Measurements from ENCODE around the gene RYR2.
"Not testable (repeated sequence)": the region's sequence is repeated elsewhere in the genome, so short reads cannot be mapped to it uniquely, and the experiment has no call there.

Gene RYR2

DNA sequence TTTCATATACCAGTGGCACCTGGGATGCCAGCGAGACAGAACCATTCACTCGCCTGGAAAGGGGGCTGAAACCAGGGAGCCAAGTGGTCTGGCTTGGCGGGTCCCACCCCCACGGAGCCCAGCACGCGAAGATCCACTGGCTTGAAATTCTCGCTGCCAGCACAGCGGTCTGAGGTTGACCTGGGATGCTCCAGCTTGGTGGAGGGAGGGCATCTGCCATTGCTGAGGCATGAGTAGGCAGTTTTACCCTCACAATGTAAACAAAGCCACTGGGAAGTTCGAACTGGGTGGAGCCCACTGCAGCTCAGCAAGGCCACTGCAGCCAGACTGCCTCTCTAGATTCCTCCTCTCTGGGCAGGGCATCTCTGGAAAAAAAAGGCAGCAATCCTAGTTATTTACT, 778.6 kb downstream of the RYR2 start:
- not testable (repeated sequence) for DNase-seq

DNA sequence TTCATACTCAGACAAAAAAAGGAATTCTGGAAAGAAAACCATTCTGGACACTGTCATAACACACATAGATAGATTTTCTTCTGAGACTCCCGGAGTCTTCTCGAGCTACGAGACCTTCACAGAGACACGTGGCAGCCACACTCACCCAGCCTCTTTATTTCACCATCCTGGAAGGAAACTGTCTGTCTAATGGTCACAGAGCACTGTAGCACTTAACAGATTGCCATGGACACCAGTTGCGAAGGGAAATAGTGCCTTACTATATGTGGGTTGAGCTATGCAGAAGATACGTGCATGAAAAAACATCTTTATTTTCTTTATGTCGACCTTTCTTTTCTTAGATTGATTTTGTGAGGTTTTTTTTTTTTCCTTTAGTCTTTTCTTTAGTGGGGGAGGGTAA, 790.9 kb downstream of the RYR2 start:
- DNase-seq, result no peak

DNA sequence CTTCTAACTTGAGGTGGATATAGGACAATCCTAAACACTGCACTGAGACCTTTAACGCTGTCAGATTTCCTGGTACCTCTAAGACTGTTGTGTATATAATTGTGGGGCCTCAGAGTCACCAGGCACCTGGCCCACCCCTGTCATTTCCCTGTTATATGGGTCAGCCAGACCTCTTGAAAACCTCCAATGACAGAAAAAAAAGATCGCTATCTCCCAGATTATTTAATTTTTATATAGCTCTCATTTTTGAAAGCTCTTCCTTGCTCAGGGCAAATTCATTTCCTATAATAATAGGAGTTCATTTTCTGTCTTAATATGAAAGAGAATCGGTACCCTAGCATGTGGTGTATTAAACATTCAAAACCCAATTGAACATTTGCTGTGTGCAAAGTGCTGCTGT, 792.1 kb downstream of the RYR2 start:
- DNase-seq, result no peak

DNA sequence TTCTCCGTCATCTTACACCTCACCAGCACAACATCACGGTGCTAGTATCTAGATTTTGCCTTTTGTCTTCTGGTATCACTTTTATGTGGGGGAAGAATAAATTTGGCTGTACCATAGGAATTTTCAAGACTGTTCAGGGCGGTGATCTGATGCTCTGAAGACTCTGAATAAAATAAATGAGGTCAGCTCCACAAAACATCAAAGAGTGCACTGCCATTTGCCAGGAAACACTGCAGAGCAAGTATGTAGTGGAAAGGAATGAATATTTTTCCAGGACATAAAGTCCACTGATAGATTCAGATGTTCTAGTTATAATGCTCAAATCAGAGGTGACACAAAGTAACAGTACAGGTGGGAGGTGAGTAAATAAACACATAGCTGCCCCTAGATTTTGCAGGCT, 792.5 kb downstream of the RYR2 start:
- DNase-seq, result no peak

DNA sequence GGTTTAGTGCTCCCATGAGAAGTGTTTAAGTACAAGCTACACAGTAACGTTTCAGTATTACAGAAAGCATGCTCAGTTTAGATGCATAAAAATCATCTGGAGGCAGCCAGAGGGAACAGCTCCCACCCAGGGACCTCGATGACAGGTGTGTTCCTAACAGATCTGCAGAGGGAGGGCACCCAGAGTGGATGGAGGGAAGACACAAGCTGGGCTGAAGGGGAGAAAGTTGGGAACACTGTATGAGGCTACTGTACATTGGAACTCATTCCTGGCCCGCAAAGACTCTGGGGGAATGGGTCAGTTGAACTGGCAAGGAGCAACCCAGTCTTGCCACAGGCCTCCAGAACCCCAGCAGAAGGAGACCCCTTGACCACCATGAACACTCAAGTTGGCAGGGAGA, 796.3 kb downstream of the RYR2 start:
- no peak for DNase-seq

DNA sequence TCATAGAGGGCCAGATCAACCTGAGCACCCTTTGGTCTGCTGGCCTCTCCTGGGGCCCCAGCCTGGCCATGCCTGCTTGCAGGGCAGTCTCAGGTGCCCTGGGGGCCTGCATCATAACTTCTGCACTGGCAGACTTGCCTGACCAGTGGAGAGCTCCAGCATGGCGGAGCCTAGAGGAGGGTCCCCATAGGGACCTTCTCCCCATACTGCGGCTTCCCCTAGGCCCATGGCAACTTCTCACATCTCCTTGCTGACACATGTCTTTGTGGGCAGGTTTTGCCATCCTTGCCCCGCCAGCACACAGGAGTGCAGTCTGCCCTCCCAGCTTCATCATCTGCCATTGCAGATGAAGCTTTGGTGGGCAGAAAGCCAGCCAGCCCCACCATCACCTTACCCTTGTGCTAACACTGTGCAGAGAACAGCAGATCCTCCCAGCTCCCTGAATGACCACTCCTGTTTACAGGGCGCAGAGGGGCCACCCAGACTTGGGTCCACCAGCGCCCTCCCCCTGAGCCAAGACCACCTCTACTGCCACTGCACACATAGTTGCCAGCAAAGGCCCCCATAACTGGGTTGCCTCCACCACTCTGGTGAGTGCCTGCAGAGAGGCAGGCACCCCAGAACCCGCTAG, 797.0 kb downstream of the RYR2 start:
- no peak for DNase-seq

DNA sequence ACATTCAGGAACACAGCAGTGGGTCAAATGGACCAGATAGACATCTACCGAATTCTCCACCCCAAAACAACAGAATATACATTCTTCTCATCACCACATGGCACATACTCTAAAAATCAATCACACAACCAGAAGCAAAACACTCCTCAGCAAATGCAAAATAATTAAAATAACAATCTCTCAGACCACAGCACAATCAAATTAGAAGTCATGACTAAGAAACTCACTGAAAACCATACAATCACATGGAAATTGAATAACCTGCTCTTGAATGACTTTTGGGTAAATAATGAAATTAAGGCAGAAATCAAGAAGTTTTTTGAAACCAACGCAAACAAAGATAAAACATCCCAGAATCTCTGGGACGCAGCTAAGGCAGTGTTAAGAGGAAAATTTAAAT, 799.5 kb downstream of the RYR2 start:
- DNase-seq, result no peak

DNA sequence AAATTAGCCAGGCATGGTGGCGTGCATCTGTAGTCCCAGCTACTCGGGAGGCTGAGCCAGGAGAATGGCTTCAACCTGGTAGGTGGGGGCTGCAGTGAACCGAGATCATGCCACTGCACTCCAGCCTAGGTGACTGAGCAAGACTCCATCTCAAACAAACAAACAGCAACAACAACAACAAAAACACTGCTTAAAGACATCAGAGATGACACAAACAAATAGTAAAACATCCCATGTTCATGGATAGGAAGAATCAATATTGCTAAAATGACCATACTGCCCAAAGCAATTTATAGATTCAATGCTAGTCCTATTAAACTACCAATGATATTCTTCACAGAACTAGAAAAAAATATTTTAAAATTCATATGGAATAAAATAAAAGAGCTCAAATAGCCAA, 801.5 kb downstream of the RYR2 start:
- not testable (repeated sequence) for DNase-seq

DNA sequence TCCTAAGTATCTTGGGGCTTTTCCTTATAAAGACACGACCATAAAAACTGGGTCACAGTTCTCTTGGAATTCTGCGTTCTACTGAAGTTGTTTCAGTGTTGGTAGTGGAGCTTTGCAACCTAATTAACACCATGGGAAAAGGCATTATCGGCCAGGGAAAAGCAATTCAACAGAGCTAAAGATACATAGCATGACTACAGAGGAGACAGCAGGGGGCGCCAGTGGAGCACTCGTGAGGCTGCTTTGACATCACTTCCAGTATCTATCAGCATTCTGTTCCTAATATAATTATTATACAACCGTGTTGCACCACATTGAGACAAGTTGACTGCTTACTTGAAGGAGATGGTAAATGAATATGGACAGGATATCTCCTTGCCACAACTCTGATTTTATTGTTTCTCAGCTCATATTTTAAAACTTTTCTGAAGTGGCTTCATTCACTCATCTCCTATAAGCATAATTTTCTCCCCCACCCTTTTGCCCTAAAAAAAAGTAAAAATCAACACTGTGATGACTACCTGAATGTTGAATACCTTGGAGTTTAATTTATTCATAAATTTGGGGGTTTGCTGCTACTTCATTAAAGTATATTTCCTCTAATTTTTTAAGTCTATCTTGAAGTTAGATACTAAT, 809.3 kb downstream of the RYR2 start:
- no peak for DNase-seq

DNA sequence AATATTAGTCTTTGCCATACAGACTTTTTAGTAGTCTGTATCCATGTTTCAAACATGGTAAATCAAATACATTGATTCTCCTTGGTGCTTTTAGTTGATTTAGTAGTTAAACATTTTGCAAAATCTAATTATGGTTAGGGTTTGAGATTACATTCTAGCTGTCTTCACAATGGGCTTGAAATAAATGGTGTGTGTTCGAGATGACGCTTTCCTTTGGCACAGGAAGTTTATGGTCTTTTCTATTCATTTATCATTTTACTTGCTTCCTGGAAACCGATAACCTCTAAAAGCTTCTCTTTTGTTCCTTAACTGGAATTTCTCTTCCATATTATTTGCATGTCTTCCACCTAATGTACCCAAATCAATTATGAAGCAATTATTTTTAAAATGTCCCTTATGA, 810.4 kb downstream of the RYR2 start:
- DNase-seq, result no peak

DNA sequence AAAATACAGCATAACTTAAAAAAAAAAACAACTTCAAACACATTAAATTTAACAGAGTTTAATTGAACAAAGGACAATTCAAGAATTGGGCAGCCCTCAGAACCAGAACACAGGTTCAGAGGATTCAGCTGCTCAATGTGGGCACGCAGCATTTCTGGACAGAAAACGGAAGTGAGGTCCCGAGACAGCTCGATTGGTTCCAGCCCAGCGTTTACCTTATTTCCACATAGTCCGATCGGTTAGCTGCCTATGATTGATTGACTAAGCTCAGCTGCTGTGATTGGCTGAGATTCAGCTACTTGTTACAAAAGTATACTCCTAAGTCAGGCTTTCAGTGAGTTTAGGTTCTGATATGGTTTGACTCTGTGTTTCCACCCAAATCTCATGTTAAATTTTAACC, 815.5 kb downstream of the RYR2 start:
- no peak for DNase-seq

DNA sequence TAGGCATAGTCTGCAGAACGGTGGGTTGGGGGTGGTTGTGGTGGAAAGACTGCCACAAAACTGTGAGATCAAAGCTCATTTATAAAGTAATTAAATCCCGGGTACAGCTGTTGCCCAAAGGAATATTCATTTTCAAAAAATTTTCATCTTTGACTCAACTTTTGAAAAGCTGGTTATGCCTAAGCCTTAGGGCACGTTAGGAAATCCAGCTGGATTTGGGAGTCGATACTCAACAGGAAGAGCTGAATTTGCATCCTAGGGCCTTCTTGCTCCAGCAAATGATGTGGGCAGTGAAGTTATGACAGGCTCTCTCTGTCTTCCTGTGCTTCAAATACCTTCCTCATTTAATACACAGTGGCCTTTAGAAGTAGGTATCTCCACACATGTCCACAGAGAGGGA, 817.0 kb downstream of the RYR2 start:
- DNase-seq, result no peak

DNA sequence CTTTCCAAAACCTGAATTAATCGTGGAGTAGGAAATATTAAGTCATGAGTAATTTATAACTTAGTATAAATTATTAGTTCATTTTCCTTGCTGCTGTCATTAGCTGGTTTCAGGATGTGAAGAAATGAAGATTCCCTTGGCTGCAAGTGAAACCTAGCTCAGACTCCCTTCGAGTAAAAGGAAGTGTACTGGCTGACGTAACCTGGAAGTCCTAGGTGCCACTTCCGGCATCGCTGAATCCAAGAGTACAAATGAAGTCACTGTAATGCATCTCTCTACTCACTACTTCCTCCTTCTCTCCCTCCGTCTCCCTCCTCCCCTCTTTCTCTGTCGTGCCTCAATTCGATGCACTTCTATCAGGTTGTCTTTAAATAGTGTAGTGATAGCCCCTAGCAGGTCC, 820.0 kb downstream of the RYR2 start:
- DNase-seq, result no peak

DNA sequence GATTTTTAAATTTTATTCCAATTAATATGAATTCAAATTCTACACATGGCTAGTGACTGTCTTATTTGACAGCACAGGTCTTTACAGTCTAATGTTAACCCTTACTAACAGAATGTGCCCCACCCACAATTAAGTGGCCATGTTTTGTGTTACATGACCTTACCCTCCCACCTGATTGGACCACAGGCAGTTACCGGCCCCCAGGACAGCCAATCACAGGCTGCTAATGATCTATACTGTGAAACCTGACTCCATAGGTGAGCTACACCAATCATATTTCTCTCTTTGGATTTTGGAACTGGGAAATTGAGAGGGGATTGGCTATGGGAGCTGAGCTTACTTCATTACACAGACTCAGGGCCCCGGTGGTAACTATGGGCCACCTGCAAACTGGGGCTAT, 821.2 kb downstream of the RYR2 start:
- no peak for DNase-seq

DNA sequence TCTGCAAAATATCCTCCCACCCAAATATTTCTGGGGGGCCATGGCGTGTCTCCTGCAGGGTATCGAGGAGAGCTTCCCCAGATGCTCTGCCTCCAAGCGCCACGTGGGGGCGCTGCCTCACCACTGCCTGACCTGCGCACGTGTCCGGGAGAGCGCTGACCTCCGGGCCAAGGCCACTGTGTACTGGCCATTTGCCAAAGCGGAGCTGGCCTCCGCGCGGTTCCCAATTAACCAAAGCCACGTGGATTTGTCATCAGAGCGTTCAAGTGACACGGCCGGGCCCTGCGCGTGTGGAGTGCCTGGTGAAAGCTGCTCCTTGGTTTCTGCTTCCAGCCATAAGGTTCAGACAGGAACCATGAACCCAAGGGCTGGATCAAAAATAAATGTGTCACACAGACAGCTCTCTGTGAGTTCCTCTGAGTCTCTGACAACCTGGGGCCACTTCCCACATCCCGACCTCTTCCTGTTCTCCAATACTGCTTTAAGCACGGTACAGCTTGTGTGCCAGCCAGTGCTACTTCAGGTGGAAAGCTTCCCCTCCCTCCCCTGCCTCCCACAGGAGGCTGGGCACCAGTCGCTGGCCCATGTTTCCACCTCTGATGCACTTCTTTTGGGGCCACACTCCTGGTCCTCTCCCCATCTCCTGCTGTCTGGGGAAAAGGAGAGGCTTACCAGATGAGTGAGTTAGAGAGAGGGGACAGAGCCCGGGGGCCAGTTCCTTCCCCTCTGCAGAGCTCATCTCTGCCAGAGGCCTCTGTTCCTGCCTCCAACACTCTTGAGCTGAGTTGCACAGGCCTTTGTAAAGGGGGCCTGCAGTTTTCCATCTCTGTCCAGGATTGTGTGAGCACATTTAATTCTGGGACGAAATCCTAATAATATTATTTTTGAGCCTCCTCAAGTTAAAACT, 822.6 kb downstream of the RYR2 start:
- DNase-seq, result no peak

DNA sequence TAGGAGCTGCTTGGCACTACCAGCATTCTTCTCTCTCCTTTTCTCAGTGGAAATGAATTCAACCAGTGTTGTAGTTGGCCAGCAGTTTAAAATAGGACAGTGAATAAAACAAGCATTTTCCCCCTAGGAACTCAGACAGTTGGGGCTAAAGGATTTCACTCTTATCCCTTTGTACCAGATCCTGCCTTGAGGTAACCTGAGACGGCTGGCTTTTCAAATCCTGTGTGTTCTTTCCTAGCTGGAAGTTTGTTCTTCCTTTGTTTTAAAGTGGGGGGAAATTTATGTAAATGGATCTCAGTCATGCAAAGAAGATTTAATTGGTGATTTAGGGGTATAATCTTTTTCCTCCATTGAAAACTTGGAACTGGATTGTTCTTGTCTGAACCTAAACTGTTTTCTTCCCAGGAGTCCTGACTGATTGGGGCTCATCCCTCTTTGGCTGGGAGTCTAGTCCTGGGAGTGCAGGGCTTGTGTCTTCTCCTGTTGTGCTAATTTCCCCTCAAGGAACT, 825.5 kb downstream of the RYR2 start:
- no peak for DNase-seq

DNA sequence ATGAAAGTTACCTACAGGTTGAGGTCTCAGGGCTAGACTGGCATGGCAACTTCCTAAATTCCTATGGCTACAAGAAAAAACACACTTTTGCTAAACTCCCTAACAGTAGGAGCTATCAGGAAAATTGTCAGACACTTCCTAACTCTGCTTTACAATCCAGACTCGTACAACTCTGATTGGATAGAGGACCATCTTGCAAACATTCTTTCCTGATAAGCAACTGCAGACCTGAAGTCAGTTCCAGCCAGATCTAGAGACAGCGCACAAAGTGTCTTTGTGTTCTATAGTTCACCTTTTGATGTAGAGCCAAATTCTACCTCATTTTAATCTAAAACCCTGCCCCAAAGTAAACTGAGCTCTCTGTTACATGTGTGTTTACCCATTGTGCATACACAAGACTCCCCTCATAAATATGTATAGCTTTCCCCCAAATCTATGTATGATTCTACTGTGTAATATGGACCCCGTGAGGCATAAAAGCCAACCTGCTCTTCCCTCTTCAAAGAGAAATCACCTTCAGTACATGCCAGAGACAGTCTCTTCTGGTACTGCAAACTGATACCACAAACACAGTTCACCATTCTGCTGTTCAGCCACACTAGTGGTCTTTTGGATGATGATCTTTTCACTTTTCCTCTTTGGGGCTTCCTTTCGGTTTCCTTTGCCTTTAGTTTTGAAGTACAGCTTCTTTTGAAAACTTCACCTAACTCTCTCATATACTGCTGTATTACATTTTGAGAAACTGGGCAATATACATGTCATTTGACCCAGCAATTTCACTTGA, 827.0 kb downstream of the RYR2 start:
- no peak for DNase-seq

DNA sequence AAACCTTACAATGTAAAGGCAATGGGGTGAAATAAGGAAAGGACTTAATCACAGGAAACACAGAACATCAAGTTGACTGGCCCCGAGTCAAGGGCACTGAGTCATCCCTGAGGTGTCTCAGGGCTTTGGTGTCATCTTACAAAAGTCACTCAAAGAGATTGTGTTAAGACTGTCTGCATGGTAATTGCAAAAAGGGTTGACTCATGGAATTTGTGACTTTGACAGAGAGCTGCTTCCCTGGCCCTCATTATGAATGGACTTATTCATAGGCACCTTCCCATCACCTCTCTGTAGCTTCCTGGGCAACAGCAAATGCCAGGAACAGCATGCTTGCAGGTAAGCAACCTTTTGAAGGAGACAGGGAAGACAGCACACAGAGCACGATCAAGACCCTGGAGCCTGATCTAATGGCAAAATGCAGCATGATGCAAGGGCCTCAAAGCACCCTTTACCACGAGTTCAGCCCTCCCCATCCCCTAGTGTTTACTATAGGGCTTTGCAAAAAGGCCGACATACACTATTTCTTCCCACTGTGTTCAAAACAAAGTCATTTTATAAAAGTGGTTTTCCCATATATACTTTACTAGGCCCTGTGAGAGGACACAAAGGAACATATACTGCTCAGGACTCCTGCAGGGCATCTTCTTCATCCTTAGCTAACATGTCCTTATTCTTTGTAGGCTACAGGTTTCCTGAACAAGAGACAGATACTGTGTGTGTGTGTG, 831.7 kb downstream of the RYR2 start:
- no peak for DNase-seq

DNA sequence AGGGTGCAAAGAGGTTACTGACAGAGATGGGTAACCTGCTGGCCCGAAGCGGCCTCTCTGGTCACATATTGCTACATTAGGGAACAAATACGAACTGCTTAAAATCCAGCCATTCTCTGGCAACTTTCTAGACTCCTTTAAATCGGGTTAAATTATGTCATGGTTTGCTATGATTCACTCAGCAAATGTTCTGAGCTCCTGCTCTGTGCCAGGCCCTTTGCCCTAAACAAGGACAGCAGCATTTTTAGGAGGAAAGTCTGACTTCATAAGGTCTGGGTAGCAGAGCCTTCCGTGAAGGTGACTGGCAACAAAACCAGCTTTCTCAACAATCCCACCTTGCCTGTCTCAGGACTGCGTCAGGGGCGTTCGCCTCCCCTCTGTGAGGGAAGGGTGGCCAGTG, 833.3 kb downstream of the RYR2 start:
- no peak for DNase-seq

DNA sequence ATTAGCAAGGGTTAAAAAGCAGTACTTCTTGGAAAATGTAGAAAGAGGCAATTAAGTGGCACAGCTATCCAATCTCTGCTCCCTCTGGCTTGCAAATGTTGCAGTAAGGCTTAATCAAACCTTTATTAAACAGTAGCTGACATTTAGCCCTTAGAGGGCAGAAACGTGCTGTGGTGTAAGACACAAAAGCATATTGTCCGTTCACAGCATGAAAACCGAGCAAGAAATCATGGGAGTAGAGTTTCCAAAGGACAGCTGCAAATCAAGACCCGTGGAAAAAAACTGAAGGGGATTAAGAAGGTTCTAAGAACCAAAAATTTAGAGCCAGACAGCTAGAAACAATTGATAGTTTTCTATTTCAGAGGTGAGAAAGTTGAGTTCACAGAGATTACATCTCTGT, 835.6 kb downstream of the RYR2 start:
- DNase-seq, result no peak

DNA sequence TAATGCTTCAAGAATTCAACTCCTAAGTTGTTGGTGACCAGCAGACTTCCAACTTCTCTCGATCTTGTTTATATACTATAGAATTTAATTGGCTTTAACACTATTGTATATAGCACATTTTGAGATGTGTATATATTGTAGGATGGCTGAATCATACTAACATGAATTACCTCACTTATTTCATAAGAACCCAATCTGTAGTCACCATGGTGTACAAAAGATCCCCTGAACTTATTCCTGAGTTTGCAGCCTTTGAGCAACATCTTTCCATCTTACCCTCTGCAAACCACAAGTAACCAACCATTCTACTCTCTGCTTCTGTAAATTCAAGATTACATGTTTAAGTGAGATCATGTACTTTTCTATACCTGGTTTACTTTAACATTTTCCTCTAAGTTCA, 836.4 kb downstream of the RYR2 start:
- DNase-seq, result no peak

DNA sequence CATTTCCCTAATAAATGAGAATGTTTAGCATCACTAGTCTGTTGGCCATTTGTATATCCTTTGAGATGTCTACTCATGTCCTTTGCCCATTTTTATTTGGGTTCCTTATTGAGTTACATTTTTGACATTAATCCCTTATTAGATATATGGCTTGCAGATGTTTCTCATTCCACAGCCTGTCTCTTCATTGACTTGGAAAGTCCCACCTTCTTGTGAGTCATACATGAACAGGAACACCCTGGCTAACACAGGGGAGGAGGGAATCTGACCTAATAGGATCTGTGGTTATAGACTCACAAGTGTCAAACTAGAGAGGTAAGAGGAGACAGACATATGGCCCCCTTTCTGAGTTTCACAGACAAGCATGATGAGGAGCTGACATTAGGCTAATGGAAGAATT, 837.2 kb downstream of the RYR2 start:
- no peak for DNase-seq

All from activated CD4-positive, alpha-beta T cell treated with anti-CD3 and anti-CD28 coated beads for 4 hours (primary cell).